Gastrocnemius medialis (tissue), 4 donors: Measurements from ENCODE around the gene ZYG11B. TPM values are rescaled to one million over a fixed set of nuclear protein-coding genes. Genes with fewer than 3 reads are reported as not detected.
"Not testable (repeated sequence)": the region's sequence is repeated elsewhere in the genome, so short reads cannot be mapped to it uniquely, and the experiment has no call there.

Source experiments
- ATAC-seq, 2 donors: fragments of 150-250 bp; one replicate each; pipeline ENCODE4 v1.9.1; 2016
- DNase-seq, 2 donors: peaks; one replicate each; pipeline ENCODE4 v3.0.0-alpha.2; 2019
- H3K27ac ChIP-seq, 4 donors: fragments of 200-600 bp; sonication (generic); 1 replicate in 1 of 4; 2 replicates in 3 of 4; pipeline ENCODE4 v1.5.1; 2016 to 2018; ENCODE audit warnings: mild to moderate bottlenecking in 2 of 4, moderate library complexity in 1 of 4
- H3K27me3 ChIP-seq, 3 donors: fragments of 200-600 bp; sonication (generic) in 2 of 3; 1 replicate in 1 of 3; 2 replicates in 2 of 3; pipeline versions ENCODE4 v1.5.1 to v1.6.0; 2016 to 2019; ENCODE audit warnings: mild to moderate bottlenecking in 1 of 3, moderate library complexity in 1 of 3
- H3K36me3 ChIP-seq, 2 donors: fragments of 200-600 bp; sonication (generic) in 1 of 2; one replicate each; pipeline ENCODE4 v1.5.1; 2017 to 2018
- H3K4me1 ChIP-seq, 2 donors: fragments of 200-600 bp; sonication (generic) in 1 of 2; one replicate each; pipeline ENCODE4 v1.5.1; 2016 to 2017; ENCODE audit warnings: mild to moderate bottlenecking in 2 of 2
- H3K4me3 ChIP-seq, 4 donors: fragments of 200-600 bp; sonication (generic) in 3 of 4; 1 replicate in 1 of 4; 2 replicates in 3 of 4; pipeline ENCODE4 v1.5.1; 2016 to 2019; ENCODE audit warnings: mild to moderate bottlenecking in 2 of 4
- H3K9me3 ChIP-seq, 3 donors: fragments of 200-600 bp; sonication (generic) in 2 of 3; 1 replicate in 1 of 3; 2 replicates in 2 of 3; pipeline ENCODE4 v1.5.1; 2016 to 2019
- CTCF ChIP-seq, 5 experiments: fragments of 450-650 bp in 3 of 5; fragments of 200-600 bp in 2 of 5; sonication (generic) in 2 of 5; IDR thresholded peaks in 4 of 5; conservative IDR thresholded peaks in 1 of 5; 1 replicate in 4 of 5; 2 replicates in 1 of 5; pipeline ENCODE4 v1.5.1; 2016 to 2019; ENCODE audit warnings: antibody characterized with exemption in 5 of 5, mild to moderate bottlenecking in 3 of 5, moderate library complexity in 3 of 5
- POLR2A ChIP-seq, 2 donors: fragments of 450-650 bp; IDR thresholded peaks; one replicate each; pipeline ENCODE4 v1.6.1; 2017; ENCODE audit warnings: antibody characterized with exemption in 2 of 2, mild to moderate bottlenecking in 2 of 2, moderate library complexity in 2 of 2
- in situ Hi-C, 4 donors: fragments of 200-750 bp; cut with MboI; loops; one replicate each; pipeline versions ENCODE4 v1.15.0 to v1.8.0; 2017; ENCODE audit warnings: low sequenced_read_pairs in 4 of 4
- intact Hi-C: fragments of 100-400 bp; cut with DNase I; formaldehyde crosslinking; loops from one replicate; pipeline ENCODE4 v1.15.1; 2023; ENCODE audit warnings: low total_unique reads
- total RNA-seq, 4 donors: library from RNA; depleted of rRNA; stranded (reverse); fragments of >200 nt; gene quantifications; one replicate each; pipeline versions ENCODE4 v1.1.0 to v1.2.3, GENCODE V29; 2016

Gene ZYG11B
- total RNA-seq, 4 donors from 2014 or later, result 136 to 248 (median 194) TPM

DNA sequence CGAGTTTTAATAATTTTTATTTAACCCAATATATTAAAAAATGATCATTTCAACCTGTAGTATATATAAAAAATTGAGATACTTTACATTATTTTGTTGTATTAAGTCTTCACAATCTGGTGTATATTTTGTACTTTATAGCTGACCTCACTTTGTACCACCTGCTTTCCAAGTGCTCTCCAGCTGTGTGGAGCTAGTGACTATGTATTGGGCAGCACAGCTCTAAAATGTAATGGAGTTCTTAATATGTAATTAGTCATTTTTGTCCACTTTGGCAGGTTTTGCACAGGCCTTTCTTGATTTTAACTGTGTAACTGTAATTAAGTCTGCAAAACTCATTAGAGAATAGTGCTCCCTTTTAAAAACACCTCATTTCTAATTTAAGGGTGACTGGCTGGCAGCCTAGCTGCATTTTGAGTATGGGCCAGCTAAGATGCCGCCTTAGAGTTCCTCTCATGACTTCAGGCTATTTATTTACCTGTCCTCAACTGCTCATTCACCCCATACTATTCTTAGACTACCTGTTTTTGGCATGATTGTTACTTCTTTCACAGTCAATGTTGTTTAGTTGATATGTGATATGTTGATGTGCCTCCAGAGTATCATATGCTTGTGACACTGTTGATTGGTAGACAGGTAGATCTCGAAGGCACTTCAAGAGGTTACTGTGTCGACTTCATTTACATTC, 43.2 kb downstream of the ZYG11B start:
- H3K4me3 ChIP-seq, result no peak overlapping the region

DNA sequence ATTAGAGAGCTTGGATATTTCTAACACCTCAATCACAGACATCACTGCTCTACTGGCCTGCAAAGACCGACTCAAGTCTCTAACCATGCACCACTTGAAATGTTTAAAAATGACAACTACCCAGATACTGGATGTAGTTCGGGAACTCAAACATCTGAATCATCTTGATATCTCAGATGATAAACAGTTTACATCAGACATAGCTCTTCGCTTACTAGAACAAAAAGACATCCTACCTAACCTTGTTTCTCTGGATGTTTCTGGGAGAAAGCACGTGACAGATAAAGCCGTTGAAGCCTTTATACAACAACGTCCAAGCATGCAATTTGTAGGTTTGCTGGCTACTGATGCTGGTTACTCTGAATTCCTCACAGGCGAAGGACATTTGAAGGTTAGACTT, 45.1 kb downstream of the ZYG11B start:
- ATAC-seq (no peak), DNase-seq (no peak)
- peak overlapping the region; percentile 67 to 90 (median 82) for H3K27ac ChIP-seq
- in situ Hi-C loops (no loop called here), intact Hi-C loops (no loop called here)
- no peaks in the 10 kb centered on the region for H3K27me3 ChIP-seq
- H3K4me3 ChIP-seq, result no peak overlapping the region
- H3K9me3 ChIP-seq, result no peaks in the 10 kb centered on the region
- H3K36me3 ChIP-seq, result peaks cover 0 to 16% of the 10 kb centered on the region in 2 donors
- TF ChIP-seq POLR2A (IDR thresholded peaks at IDR 0.05) (no peak), CTCF (IDR thresholded peaks at IDR 0.05 in 4 of 5, conservative IDR thresholded peaks at IDR 0.05 in 1 of 5) (no peak)
- peaks cover 41 to 62% of the 10 kb centered on the region in 2 donors for H3K4me1 ChIP-seq

More for the DNA sequence above, 43.2 kb downstream of the ZYG11B start:
- intact Hi-C loops (no loop called here), in situ Hi-C loops (no loop called here)
- peak; percentile 26 to 33 for DNase-seq
- H3K36me3 ChIP-seq, result peaks cover 0 to 9% of the 10 kb centered on the region in 2 donors
- peaks cover 36 to 46% of the 10 kb centered on the region in 2 donors for H3K4me1 ChIP-seq
- ATAC-seq, result peak; percentile 91 to 98
- no peaks in the 10 kb centered on the region for H3K27me3 ChIP-seq
- H3K27ac ChIP-seq, result peak overlapping the region; percentile 67 to 90 (median 82)
- H3K9me3 ChIP-seq, result no peaks in the 10 kb centered on the region
- no peak for TF ChIP-seq CTCF (IDR thresholded peaks at IDR 0.05 in 4 of 5, conservative IDR thresholded peaks at IDR 0.05 in 1 of 5)
- no peak for TF ChIP-seq POLR2A (IDR thresholded peaks at IDR 0.05)

DNA sequence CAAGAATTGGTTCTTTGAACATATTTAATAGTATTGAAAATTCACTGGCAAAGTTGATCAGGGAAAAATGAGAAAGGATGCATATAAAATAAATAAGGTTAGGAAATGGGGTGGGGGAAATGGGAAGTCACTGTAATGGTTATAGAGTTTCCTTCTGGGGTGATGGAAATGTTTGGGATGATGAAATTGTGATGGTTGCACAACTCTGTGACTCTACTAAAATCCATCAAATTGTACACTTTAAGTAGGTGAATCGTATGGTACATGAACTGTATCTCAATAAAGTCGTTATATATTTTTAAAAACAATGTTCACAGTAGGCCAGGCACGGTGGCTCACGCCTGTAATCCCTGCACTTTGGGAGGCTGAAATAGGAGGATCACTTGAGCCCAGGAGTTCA, 59.9 kb downstream of the ZYG11B start:
- intact Hi-C loops (no loop called here), in situ Hi-C loops (no loop called here)
- Histone ChIP-seq H3K9me3 (no peaks in the 10 kb centered on the region), H3K4me3 (no peak overlapping the region), H3K36me3 (peaks cover 0 to 77% of the 10 kb centered on the region in 2 donors), H3K27ac (no peak overlapping the region), H3K4me1 (peaks cover 8 to 11% of the 10 kb centered on the region in 2 donors), H3K27me3 (no peaks in the 10 kb centered on the region)
- ATAC-seq (no peak), DNase-seq (no peak)
- TF ChIP-seq POLR2A (IDR thresholded peaks at IDR 0.05) (no peak), CTCF (IDR thresholded peaks at IDR 0.05 in 4 of 5, conservative IDR thresholded peaks at IDR 0.05 in 1 of 5) (no peak)

DNA sequence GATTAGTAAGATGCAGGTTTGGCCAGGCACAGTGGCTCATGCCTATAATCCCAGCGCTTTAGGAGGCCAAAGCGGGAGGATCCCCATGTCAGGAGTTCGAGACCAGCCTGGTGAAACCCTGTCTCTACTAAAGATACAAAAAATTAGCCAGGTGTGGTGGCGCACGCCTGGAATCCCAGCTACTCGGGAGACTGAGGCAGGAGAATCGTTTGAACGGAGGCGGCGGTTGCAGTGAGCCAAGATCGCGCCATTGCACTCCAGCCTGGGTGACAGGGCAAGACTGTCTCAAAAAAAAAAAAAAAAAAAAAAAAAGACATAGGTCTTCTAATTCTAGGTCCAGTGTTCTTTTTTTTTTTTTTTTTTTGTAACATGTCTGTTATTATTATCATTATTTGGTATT, 64.2 kb downstream of the ZYG11B start:
- DNase-seq, intact Hi-C loops, ATAC-seq, H3K4me1 ChIP-seq, H3K27ac ChIP-seq, H3K4me3 ChIP-seq, H3K27me3 ChIP-seq, H3K9me3 ChIP-seq, in situ Hi-C loops: not testable (repeated sequence)
- H3K36me3 ChIP-seq, result peaks cover 0 to 74% of the 10 kb centered on the region in 2 donors

DNA sequence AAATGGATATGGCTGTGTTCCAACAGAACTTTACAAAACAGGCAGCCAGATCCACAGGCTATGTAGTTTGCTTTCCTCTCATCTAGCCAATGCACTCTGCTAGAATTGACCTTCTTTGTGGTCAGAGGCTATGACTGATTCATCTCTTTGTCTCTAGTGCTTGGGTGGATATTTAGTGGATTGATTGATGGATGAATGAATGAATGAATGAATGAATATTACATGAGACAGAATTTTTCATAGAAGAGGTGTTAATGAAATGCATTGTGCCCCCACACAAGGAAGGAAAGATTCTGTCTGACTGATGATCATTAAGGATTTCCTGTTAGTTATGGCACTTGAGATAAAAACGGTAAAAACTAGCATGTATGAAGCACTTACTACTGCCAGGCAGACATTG, 65.8 kb downstream of the ZYG11B start:
- Histone ChIP-seq H3K36me3 (peaks cover 0 to 70% of the 10 kb centered on the region in 2 donors), H3K4me3 (no peak overlapping the region), H3K4me1 (no peaks in the 10 kb centered on the region), H3K27me3 (no peaks in the 10 kb centered on the region), H3K9me3 (no peaks in the 10 kb centered on the region), H3K27ac (no peak overlapping the region)
- in situ Hi-C loops, result no loop called here
- intact Hi-C loops, result no loop called here
- TF ChIP-seq CTCF (IDR thresholded peaks at IDR 0.05 in 4 of 5, conservative IDR thresholded peaks at IDR 0.05 in 1 of 5) (no peak), POLR2A (IDR thresholded peaks at IDR 0.05) (no peak)
- ATAC-seq (no peak), DNase-seq (no peak)

DNA sequence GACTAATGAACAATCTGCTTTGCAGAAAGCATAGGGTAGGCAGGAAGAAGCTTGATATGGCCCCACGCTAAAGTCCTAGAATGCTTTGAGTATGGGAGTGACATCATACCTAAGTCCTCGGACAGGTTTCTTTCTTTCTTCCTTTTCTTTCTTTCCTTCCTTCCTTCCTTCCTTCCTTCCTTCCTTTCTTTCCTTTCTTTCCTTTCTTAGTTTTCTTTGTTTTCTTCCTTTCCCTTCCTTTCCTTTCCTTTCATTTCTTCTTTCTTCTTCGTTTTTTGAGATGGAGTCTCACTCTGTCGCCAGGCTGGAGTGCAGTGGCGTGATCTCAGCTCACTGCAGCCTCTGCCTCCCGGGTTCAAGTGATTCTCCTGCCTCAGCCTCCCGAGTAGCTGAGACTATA, 67.5 kb downstream of the ZYG11B start:
- in situ Hi-C loops, result not testable (repeated sequence)

More for the DNA sequence above, 67.5 kb downstream of the ZYG11B start:
- H3K4me1 ChIP-seq, intact Hi-C loops, H3K27ac ChIP-seq, H3K9me3 ChIP-seq, DNase-seq, H3K27me3 ChIP-seq, H3K4me3 ChIP-seq, ATAC-seq: not testable (repeated sequence)
- peaks cover 0 to 70% of the 10 kb centered on the region in 2 donors for H3K36me3 ChIP-seq
